HG03575 (cell line): Measurements from ENCODE around the gene CDC42SE2.
"Not testable (repeated sequence)": the region's sequence is repeated elsewhere in the genome, so short reads cannot be mapped to it uniquely, and the experiment has no call there.

ENCODE experiments used
- ATAC-seq: cut with Tn5 transposase; IDR thresholded peaks from one replicate; pipeline ENCODE4 v1.9.1; 2021; ENCODE audit not compliant: unreplicated experiment, insufficient number of reproducible peaks, low FRiP score; ENCODE audit errors: extremely low read depth

CDC42SE2 gene

GRCh38 chr5:131346204-131346603, 82.4 kb downstream of the CDC42SE2 start:
- not testable (repeated sequence) for ATAC-seq

GRCh38 chr5:131353991-131354390, 90.1 kb downstream of the CDC42SE2 start:
- ATAC-seq = no peak

- ATAC-seq = no peak
Observed at GRCh38 chr5:131355971-131356528, 92.2 kb downstream of the CDC42SE2 start.

GRCh38 chr5:131356619-131357018, 92.8 kb downstream of the CDC42SE2 start:
- ATAC-seq = no peak

GRCh38 chr5:131357739-131358561, 94.1 kb downstream of the CDC42SE2 start:
- no peak for ATAC-seq

GRCh38 chr5:131361677-131362315, 97.9 kb downstream of the CDC42SE2 start:
- ATAC-seq = no peak

GRCh38 chr5:131363811-131364506, 100.1 kb downstream of the CDC42SE2 start:
- ATAC-seq = no peak

GRCh38 chr5:131364507-131365050, 100.7 kb downstream of the CDC42SE2 start:
- ATAC-seq = no peak

- ATAC-seq = no peak
Observed at GRCh38 chr5:131366428-131366827, 102.6 kb downstream of the CDC42SE2 start.

GRCh38 chr5:131367219-131367860, 103.5 kb downstream of the CDC42SE2 start:
- ATAC-seq = no peak

- no peak for ATAC-seq
Observed at GRCh38 chr5:131368866-131369265, 105.0 kb downstream of the CDC42SE2 start.

GRCh38 chr5:131369558-131369957, 105.7 kb downstream of the CDC42SE2 start:
- no peak for ATAC-seq

- no peak for ATAC-seq
Observed at GRCh38 chr5:131371835-131372234, 108.0 kb downstream of the CDC42SE2 start.

GRCh38 chr5:131373265-131373664, 109.4 kb downstream of the CDC42SE2 start:
- no peak for ATAC-seq

- ATAC-seq = no peak
Observed at GRCh38 chr5:131375351-131375750, 111.5 kb downstream of the CDC42SE2 start.

GRCh38 chr5:131377346-131377745, 113.5 kb downstream of the CDC42SE2 start:
- ATAC-seq = no peak

GRCh38 chr5:131377785-131378325, 114.0 kb downstream of the CDC42SE2 start:
- no peak for ATAC-seq

GRCh38 chr5:131378721-131379541, 115.1 kb downstream of the CDC42SE2 start:
- ATAC-seq = no peak
